BJ (cell line): ENCODE results near the gene RGS1. TPM values are rescaled to one million over a fixed set of nuclear protein-coding genes. Genes with fewer than 3 reads are reported as not detected.

Experiments used
- CTCF ChIA-PET: fragments of 350-600 bp; formaldehyde crosslinking; extraction: SDS; loops from one replicate; lab custom pipeline; 2021; ENCODE audit warnings: antibody characterized with exemption, inconsistent platforms; lab: Yijun Ruan, JAX
- POLR2A ChIA-PET: fragments of 300-600 bp; sonication (Branson Sonifier 250); formaldehyde crosslinking; extraction: SDS; loops from one replicate; lab custom pipeline; 2021; ENCODE audit warnings: antibody characterized with exemption; lab: Charles Lee
- DNase-seq: peaks from one replicate; pipeline ENCODE4 v3.0.0-alpha.2; 2011; ENCODE audit warnings: low read depth
- H3K27me3 ChIP-seq: 2 replicates; pipeline ENCODE4 v1.6.0; 2011; ENCODE audit warnings: low read length; ENCODE audit not compliant: control insufficient read depth, insufficient read depth
- H3K36me3 ChIP-seq: 2 replicates; pipeline ENCODE4 v1.5.1; 2011; ENCODE audit warnings: low read length; ENCODE audit not compliant: control insufficient read depth, insufficient read depth
- H3K4me3 ChIP-seq: 2 replicates; pipeline ENCODE4 v1.5.1; 2011; ENCODE audit warnings: low read depth, mild to moderate bottlenecking, control low read depth, low read length
- CTCF ChIP-seq: IDR thresholded peaks from 2 replicates; pipeline ENCODE4 v1.5.1; 2011; ENCODE audit warnings: low read depth, mild to moderate bottlenecking, control low read depth, inconsistent platforms, low read length, moderate library complexity; ENCODE audit not compliant: insufficient read depth
- polyA plus RNA-seq: library from polyadenylated mRNA; depleted of rRNA; stranded (reverse); fragments of >200 nt; gene quantifications from 2 replicates; pipeline ENCODE4 v1.2.3, GENCODE V29; 2011

Gene RGS1
- polyA plus RNA-seq, 1 experiment: not detected

DNA sequence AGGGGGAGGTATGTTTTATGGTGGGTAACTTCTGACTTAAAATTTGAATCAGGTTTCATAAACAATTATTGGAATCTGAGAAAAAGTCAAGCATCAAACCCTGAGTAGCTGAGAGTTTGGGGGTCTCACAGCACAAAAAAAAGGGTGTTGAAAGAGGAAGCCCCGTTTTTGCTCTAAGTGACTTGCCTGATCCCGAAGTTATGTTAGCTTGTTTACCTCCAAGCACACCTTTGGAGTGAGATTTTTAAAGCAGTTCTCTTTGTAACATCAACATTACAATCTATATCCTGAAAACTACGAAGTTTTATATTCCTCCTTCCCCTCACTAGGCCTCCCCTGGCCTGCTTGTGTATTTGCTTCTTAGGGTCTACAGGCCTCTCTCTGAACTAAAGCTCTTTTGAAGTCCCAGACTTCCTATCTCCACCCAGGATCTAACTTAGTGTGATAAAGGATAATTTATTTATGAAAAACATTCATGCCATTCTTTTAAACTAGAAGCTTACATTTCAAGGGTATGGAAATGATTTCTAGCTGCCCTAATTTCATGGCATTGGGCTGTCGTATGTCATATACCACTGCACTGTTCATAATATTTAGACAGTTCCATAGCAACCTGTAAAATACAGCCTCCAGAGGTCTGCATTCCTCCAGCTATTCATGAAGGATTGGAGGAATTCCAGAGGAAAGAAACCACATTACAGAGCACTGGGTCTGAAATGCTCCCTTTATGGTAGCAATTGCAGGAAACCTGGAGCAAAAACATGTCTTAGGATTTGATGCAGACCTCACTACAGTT is 36.1 kb upstream of the RGS1 start:
- CTCF ChIA-PET: interaction anchor here (0.9 to 1.0 kb wide), 5 partner anchors 11 to 43 kb away, joined by 3 to 4 read pairs (median 3); no protein-coding TSS in a partner anchor
- no peak overlapping the region for H3K4me3 ChIP-seq
- TF ChIP-seq CTCF: no peak
- no peaks in the 10 kb centered on the region for H3K36me3 ChIP-seq
- POLR2A ChIA-PET: interaction anchor here (0.6 kb wide), 1 partner anchor 589 kb away, joined by 3 read pairs; no protein-coding TSS in a partner anchor
- H3K27me3 ChIP-seq: no peaks in the 10 kb centered on the region
- DNase-seq: peak; percentile 87

GRCh38 chr1:192543445-192543844 is 32.1 kb upstream of the RGS1 start:
- no peak for DNase-seq
- TF ChIP-seq CTCF: no peak
- H3K36me3 ChIP-seq: no peaks in the 10 kb centered on the region
- H3K27me3 ChIP-seq: no peaks in the 10 kb centered on the region
- ChIA-PET CTCF (interaction anchor here (1.3 kb wide), 1 partner anchor 35 kb away, joined by 4 read pairs; no protein-coding TSS in a partner anchor), POLR2A (no interaction called here)
- H3K4me3 ChIP-seq: no peak overlapping the region

- no peaks in the 10 kb centered on the region for H3K27me3 ChIP-seq
- H3K36me3 ChIP-seq: no peaks in the 10 kb centered on the region
- ChIA-PET CTCF (interaction anchor here (1.3 to 1.8 kb wide), 2 partner anchors 11 to 17 kb away, joined by 6 to 7 read pairs; no protein-coding TSS in a partner anchor), POLR2A (no interaction called here)
- TF ChIP-seq CTCF: no peak
- no peak overlapping the region for H3K4me3 ChIP-seq
- no peak for DNase-seq
Measured at GRCh38 chr1:192545896-192546521, 29.6 kb upstream of the RGS1 start.

DNA sequence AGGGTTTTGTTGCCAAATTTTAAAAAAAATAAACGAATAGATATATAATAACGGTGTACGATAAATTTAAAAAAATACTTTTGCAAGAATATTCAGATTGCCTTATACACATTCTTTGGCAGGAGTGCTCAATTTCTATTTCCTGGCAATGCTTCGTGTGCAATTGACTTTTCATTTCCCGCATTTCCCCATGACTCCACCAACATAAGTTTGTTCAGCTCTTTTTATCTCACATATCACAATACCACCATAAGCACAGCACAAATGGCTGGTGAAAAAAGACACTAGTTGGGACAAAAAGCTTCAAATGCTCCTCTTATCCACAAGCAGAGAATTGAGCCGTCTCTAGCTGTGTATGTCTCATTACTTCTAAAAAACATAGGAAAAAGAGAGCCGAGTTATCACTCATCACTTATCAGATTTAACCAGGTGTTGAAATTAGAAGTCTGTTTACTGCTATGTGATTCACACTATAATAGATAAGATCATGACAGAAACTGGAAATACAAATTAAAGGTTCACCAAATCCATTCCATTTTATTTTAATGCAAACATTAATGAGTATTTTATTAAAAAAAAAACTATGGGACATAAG is 28.9 kb upstream of the RGS1 start:
- Histone ChIP-seq H3K4me3 (no peak overlapping the region), H3K36me3 (no peaks in the 10 kb centered on the region), H3K27me3 (no peaks in the 10 kb centered on the region)
- CTCF ChIA-PET: interaction anchor here (1.3 to 1.8 kb wide), 2 partner anchors 11 to 17 kb away, joined by 6 to 7 read pairs; no protein-coding TSS in a partner anchor
- POLR2A ChIA-PET: no interaction called here
- TF ChIP-seq CTCF: no peak
- DNase-seq: no peak

GRCh38 chr1:192547501-192547900 is 28.1 kb upstream of the RGS1 start:
- no peaks in the 10 kb centered on the region for H3K36me3 ChIP-seq
- TF ChIP-seq CTCF: no peak
- ChIA-PET POLR2A (no interaction called here), CTCF (interaction anchor here (1.3 kb wide), 1 partner anchor 10 kb away, joined by 6 read pairs; no protein-coding TSS in a partner anchor)
- no peak for DNase-seq
- H3K27me3 ChIP-seq: no peaks in the 10 kb centered on the region
- no peak overlapping the region for H3K4me3 ChIP-seq
